GM18867 (cell line): ENCODE data around the gene GPR137.

Experiments
- ATAC-seq: cut with Tn5 transposase; IDR thresholded peaks from one replicate; pipeline ENCODE4 v1.9.1; 2021; ENCODE audit warnings: mild to moderate bottlenecking, moderate library complexity; ENCODE audit not compliant: unreplicated experiment

GPR137 gene

DNA sequence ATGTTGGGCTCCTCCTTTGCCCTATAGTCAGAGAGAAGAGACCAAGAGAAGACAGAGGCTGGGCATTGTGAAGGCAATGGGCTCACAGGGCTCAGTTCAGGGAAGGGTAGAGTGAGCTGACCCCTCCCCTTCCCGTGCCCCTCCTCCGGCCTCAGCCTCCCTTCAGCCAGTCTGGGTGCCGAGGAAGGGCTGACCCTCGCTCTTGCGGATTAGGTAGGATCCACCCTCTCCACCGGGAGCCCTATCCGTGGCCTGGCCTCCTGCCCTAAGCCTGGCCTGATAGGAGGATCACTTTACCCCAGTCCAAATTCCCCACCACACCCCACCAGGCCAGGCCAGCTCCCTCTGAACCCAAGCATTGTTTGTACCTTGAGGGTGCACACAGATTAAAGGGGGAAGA, 37.1 kb upstream of the GPR137 start:
- no peak for ATAC-seq

- no peak for ATAC-seq
Measured at GRCh38 chr11:64249038-64249437, 36.6 kb upstream of the GPR137 start.

GRCh38 chr11:64249563-64250414, 35.9 kb upstream of the GPR137 start:
- ATAC-seq = no peak

- ATAC-seq = no peak
Measured at GRCh38 chr11:64250415-64251015, 35.1 kb upstream of the GPR137 start.

GRCh38 chr11:64251016-64251752, 34.5 kb upstream of the GPR137 start, which contains the start of gene PLCB3:
TSS of gene PLCB3 (plus strand) at chr11:64251530. CDS start at chr11:64251650, 120 bp downstream.
- ATAC-seq = peak; percentile 46

DNA sequence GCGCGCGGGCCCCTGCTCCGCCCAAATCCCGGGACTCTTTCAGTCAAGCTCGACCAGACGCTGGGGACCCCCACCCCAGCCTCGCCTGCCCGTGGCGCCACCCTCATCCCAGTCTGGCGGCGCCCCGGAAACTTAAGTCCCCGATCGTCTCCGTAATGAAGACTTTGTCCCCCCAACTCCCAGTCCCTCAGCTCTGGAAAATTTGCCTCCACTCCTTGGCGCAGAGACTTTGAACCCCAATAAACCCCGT, 34.0 kb upstream of the GPR137 start:
- no peak for ATAC-seq

DNA sequence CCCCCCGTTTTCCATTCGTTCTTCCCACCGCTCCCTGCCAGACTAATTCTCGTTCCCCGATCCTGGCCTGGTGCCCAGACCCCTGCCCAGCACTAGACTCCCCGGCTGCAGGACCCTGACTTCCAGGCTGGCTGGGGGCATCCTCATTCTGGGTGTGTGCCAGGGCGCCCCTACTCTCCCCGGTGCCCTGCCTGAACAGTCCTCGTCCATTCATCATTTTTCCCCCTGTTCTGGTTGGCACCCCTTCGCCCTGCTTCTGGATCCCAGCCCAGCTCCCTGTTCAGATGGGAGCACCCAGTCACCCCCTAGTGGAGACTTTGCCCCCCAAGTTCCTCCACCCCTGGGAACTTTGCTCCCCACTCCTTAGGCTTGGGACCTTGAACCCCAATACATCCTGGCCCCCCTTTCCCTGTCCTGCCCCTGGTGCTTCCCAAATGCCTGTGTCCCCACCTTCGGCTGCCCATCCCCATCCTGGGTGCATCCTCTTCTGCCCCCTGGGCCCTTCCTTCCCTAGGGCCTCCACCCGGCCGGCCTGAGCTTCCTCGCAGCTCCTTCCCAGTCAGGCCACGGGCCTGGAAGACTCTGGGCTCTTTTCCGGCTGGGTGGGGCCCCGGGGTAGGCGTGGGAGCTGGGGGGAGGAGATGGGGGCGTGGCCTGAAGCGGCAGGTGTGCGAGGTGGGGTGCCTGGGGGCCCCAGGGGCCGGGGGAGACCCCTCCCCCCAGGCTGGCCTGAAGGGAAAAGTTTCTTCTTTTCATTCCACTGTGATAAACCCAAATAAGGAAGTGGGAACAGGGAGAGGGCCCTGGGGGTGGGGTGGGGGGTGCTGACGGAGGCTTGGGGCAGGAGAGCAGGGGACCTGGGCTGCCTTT, 33.4 kb upstream of the GPR137 start:
- ATAC-seq = no peak

GRCh38 chr11:64253043-64253442, 32.6 kb upstream of the GPR137 start:
- no peak for ATAC-seq

- no peak for ATAC-seq
Measured at GRCh38 chr11:64253481-64253880, 32.2 kb upstream of the GPR137 start.

DNA sequence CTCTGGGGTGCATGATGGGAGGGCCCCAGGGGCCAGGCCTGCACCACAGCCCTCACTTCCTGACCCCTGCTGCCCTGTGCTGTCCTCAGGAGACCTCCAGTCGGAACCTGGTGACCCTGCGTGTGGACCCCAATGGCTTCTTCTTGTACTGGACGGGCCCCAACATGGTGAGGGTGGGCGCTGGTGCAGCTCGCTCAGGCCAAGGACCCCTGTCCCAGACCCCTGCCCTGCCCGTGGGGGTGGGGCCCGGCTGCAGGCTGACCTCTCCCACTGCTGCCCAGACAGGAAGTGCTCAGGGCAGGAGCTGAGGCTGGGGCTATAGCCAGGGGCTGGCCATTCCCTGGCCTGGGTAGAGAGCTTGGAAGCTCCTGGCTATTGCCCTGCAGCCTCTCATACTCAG, 31.3 kb upstream of the GPR137 start:
- ATAC-seq = no peak

DNA sequence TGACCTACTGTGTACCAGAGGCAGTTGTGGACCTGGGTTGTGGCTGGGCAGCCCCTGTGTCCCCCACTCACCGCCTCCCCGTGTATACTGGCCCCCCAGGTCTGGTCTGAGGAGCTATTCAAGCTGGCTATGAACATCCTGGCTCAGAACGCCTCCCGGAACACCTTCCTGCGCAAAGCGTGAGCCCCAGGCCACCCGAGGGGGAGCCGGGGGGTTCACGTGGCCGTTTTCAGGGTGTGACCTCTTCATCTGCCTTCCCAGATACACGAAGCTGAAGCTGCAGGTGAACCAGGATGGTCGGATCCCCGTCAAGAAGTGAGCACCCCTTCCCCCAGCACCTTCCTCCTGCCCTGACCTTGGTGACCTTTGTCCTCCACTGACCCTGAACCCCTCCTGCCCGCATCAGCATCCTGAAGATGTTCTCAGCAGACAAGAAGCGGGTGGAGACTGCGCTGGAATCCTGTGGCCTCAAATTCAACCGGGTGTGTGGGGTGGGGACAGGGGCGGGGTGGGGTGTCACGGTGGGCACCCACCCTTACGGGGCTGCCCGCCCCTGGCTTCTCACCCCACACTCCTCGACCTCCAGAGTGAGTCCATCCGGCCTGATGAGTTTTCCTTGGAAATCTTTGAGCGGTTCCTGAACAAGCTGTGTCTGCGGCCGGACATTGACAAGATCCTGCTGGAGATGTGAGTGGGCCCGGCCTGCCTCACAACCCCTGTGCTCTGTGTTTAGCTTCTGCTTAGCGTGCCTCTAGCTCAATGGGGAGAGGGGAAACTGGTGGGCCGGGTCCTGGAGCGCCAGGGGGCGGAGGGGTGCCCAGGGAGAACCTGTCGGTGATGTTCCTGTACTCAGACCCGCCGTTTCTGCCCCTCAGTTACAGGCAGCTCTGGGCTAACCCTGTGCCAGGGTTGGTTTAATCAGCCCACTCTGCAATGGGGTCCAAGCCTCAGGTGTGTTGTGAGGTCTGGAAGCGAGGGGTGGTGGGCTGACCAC, 30.2 kb upstream of the GPR137 start:
- ATAC-seq = no peak

DNA sequence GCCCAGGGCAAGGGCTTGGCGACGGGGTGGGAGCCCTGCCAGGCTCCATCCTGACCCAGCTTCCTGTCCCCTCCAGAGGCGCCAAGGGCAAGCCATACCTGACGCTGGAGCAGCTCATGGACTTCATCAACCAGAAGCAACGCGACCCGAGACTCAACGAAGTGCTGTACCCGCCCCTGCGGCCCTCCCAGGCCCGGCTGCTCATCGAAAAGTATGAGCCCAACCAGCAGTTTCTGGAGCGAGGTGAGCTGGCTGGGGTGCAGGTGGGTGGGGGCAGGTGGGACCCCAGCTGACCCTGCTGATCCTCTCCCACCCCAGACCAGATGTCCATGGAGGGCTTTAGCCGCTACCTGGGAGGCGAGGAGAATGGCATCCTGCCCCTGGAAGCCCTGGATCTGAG, 29.3 kb upstream of the GPR137 start:
- no peak for ATAC-seq

- no peak for ATAC-seq
Measured at GRCh38 chr11:64258356-64258755, 27.3 kb upstream of the GPR137 start.

- ATAC-seq = no peak
Measured at GRCh38 chr11:64258946-64259532, 26.6 kb upstream of the GPR137 start.

DNA sequence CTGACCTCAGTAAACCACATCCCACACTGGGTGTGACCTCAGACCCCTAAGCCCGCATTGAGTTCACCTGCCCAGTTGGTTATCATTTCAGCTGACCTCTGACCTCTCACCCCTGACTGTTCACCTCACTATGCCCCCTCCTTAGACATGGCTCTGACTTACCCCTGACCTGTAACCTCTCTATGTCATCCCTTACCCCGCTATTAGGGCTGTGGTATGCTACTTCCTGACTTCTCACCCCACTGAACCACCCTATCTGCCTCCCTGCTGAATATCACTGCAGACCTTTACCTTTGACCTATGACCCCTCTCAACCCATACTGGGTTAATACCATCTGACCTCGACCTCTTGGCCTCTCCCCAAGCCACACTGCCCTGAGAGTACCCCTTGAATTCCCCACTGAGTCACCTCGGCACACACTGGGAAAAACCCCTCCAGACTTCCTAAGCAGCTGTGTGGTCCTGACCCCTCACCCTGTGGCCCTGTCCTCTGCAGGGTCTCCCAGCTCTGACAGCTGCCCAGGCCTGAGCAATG, 26.0 kb upstream of the GPR137 start:
- no peak for ATAC-seq

DNA sequence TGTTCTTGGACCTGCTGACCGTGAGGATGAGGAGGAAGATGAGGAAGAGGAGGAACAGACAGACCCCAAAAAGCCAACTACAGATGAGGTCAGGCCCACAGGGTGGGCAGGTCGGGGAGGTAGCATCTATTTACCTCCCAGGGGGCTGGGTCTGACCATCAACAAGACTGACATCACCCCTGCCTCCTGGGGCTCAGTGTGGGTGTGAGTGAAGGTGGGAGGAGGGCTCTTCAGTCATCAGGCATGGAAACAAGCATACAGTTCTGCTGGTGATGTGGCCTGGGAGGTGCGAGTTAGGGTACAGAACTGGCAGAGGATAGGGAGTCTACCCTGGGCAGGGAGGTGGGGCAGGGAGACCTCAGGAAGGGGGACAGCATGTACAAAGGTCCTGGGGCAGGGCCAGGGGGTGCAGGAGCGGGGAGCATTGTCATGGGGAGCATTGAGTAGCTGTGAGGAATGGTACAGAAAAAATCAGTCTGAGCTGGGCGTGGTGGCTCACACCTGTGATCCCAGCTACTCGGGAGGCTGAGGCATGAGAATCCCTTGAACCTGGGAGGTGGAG, 25.4 kb upstream of the GPR137 start:
- ATAC-seq = no peak

DNA sequence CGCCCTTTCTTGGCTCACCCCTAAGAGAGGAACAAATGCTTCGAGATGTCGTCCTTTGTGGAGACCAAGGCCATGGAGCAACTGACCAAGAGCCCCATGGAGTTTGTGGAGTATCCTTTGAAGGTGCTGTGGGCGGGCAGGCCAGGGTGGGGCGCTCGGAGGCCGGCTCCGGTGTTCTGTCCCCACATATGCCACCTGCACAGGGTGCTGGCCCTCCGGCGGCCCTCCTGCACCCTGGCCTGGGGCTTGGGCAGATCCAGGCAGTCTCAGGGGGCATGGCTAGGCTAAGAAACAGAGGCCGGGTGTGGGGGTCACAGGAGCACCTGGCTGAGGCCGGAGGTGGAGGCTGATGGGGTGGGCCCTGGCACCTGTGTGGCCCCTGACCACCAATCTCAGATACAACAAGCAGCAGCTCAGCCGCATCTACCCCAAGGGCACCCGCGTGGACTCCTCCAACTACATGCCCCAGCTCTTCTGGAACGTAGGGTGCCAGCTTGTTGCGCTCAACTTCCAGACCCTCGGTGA, 24.0 kb upstream of the GPR137 start:
- no peak for ATAC-seq

DNA sequence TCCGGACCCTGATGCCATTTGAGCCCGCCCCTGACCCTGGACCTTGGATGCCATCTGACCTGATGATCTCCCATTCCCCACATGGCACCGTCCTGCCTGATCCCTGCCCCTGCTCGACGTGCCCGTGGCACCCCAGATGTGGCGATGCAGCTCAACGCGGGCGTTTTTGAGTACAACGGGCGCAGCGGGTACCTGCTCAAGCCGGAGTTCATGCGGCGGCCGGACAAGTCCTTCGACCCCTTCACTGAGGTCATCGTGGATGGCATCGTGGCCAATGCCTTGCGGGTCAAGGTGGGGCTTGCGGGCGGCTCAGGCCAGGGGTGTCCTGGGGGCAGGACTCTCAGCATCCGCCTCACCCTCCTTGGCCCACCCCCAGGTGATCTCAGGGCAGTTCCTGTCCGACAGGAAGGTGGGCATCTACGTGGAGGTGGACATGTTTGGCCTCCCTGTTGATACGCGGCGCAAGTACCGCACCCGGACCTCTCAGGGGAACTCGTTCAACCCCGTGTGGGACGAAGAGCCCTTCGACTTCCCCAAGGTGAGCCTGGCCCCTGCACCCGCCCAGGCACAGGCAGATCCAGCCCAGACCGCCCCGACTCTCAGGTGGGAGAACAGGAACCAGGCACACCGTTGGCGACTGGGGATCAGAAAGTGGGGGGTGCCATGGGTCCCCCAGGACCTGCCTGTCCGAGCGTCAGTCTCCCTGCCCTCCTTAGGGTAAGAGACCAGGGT, 23.2 kb upstream of the GPR137 start:
- ATAC-seq = no peak
